ENCODE measurements around the gene SORCS2. TPM values are rescaled to one million over a fixed set of nuclear protein-coding genes. Genes with fewer than 3 reads are reported as not detected.

Gene SORCS2
- total RNA-seq, 4 donors from 2014 or later = 0.26 to 17.1 (median 2.9) TPM

- Histone ChIP-seq H3K27me3 (no peaks in the 10 kb centered on the region), H3K27ac (no peak overlapping the region), H3K4me1 (no peaks in the 10 kb centered on the region), H3K36me3 (no peaks in the 10 kb centered on the region), H3K4me3 (no peak overlapping the region), H3K9me3 (peaks cover 0 to 3% of the 10 kb centered on the region in 2 donors)
- no peak for DNase-seq
- no peak for TF ChIP-seq CTCF (IDR thresholded peaks at IDR 0.05)
- no peak for TF ChIP-seq POLR2A (IDR thresholded peaks at IDR 0.05)
- intact Hi-C loops (cut with DNase I; ENCODE audit: low total_unique reads) = no loop called here
Measured at GRCh38 chr4:7340553-7341433, 148.5 kb downstream of the SORCS2 start.

DNA sequence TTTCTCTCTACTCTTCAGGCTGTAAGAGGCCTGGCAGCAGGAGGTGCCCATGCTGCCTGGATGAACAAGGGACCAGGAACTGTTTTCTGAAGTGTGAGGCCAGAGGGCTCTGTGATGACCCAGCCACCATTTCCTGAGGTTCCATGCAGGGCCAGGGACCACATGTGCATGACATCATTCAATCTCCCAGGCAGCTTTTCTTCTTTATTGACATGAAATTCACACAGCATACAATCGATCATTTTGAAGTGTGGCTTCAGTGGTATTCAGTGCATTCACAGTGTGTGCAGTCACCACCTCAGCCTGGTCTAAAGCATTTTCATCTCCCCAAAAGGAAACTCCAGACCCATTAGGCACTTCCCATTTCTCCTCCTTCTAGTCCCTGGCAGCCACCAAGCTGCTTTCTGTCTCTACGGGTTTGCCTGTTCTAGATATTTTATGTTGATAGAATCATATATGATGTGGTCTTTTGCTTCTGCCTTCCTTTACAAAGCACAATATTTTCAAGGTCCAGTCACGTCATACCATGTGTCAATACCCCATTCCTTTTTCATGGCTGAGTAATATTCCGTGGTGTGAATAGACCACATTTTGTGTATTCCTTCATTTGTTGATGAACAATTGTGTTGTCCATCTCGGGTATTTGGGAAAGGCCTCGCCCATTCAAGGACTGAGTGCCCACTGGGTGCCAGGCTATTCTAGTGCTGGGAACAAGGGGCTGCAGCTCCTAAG lies 149.3 kb downstream of the SORCS2 start:
- no peak for TF ChIP-seq POLR2A (IDR thresholded peaks at IDR 0.05)
- no peak for TF ChIP-seq CTCF (IDR thresholded peaks at IDR 0.05)
- Histone ChIP-seq H3K4me3 (no peak overlapping the region), H3K27me3 (no peaks in the 10 kb centered on the region), H3K27ac (no peak overlapping the region), H3K9me3 (peaks cover 0 to 7% of the 10 kb centered on the region in 2 donors), H3K4me1 (no peaks in the 10 kb centered on the region), H3K36me3 (no peaks in the 10 kb centered on the region)
- DNase-seq = no peak
- intact Hi-C loops (cut with DNase I; ENCODE audit: low total_unique reads) = no loop called here

DNA sequence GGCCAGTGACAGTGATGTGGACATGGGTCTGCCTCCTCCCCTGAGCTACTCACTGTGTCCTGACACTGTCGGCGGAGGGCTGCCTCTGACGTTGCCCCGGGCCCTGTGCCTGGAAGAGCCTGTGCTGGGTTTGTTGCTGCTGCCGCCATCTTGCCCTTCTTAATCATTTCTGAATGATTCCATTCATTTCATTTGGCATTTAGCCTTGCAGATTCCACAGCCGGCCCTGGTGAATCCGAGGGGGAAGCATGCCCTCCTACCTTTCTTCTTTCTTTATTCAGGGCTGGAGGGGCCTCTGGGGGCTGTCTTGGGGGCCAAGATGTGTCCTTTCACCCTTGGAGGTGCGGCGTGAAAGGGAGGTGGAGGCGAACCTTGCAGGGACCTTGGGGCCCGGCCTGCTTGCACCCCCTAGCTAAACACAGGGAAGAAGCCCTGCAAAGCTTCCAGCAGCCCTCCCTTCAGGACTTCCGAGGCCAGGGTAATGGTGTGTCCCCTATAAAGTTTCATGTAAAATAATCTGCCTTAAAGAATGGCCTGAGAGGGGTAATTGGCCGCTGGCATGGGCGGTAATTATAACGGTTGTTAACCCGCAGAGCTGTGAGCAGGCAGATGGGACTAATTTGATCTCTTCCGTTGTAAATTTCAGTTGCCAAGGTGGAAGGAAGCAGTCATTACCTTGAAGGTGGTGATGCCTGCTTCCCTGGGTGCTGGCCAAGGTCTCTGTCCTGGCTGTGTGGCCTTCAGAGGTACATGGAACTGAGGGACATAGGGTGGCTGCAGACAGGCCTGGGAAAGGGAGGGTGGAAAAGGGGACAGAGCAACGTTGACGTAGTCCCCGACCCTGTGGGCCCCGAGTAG lies 150.1 kb downstream of the SORCS2 start:
- Histone ChIP-seq H3K27me3 (no peaks in the 10 kb centered on the region), H3K27ac (no peak overlapping the region), H3K36me3 (no peaks in the 10 kb centered on the region), H3K9me3 (peaks cover 0 to 9% of the 10 kb centered on the region in 2 donors), H3K4me1 (no peaks in the 10 kb centered on the region), H3K4me3 (no peak overlapping the region)
- DNase-seq = no peak
- no peak for TF ChIP-seq POLR2A (IDR thresholded peaks at IDR 0.05)
- no peak for TF ChIP-seq CTCF (IDR thresholded peaks at IDR 0.05)
- intact Hi-C loops (cut with DNase I; ENCODE audit: low total_unique reads) = no loop called here

DNA sequence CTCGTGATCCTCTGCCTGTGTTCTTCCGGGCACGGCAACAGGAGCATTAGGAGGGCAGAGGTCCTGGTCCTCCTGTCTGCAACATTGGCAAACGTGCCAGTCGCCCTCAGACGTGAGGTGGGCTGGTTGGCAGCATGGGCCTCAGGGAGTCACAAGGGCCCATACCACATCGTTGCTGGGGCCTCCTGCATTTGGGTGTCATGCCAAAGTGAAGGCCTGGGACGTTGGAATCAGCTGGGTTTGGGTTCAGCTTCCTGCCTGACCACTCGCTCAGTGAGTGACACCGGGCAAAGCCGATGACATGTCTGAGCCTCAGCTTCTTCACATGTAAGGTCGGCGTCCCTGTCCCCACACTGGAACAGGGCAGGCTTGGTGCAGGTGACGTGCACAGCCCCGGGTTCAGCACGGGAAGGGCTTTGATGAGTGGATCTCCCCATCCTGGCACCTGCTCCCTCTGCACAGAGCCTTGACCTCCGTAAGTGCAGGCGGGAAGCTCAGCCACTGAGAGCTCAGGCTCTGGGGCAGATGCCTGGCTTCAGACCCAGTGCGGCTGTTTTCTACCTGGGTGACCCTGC lies 150.8 kb downstream of the SORCS2 start:
- H3K9me3 ChIP-seq = peaks cover 0 to 9% of the 10 kb centered on the region in 2 donors
- no peaks in the 10 kb centered on the region for H3K4me1 ChIP-seq
- no peaks in the 10 kb centered on the region for H3K27me3 ChIP-seq
- no peak overlapping the region for H3K4me3 ChIP-seq
- no peak overlapping the region for H3K27ac ChIP-seq
- intact Hi-C loops (cut with DNase I; ENCODE audit: low total_unique reads) = no loop called here
- DNase-seq = no peak
- no peak for TF ChIP-seq CTCF (IDR thresholded peaks at IDR 0.05)
- TF ChIP-seq POLR2A (IDR thresholded peaks at IDR 0.05) = no peak
- no peaks in the 10 kb centered on the region for H3K36me3 ChIP-seq

Data from uterus (tissue), 4 donors.